ENCODE measurements around the gene SLC9A1. TPM values are rescaled to one million over a fixed set of nuclear protein-coding genes. Genes with fewer than 3 reads are reported as not detected.

The SLC9A1 gene
- total RNA-seq, 1 experiment from 2014 or later, result 22.5 TPM

DNA sequence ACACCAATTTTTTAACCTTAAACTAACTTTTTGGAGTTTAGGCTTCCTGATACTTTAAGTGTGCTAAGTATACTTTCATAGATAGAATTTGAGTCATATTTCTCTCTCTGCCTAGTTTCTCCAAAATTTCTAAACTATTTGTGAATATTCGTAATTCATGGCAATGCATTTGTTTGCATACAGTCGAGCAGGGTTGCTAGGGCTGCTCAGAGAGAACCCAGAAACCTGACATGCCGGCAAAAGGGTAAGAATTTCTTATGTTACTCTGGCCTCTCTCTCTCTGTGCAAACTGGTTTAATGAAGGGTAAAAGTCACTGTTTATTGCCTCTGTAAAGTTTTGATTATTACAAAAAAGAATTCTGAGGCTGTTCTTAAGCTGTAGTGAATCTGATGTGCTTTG is 25.1 kb upstream of the SLC9A1 start:
- peaks cover 38% of the 10 kb centered on the region for H3K9me3 Mint-ChIP-seq

DNA sequence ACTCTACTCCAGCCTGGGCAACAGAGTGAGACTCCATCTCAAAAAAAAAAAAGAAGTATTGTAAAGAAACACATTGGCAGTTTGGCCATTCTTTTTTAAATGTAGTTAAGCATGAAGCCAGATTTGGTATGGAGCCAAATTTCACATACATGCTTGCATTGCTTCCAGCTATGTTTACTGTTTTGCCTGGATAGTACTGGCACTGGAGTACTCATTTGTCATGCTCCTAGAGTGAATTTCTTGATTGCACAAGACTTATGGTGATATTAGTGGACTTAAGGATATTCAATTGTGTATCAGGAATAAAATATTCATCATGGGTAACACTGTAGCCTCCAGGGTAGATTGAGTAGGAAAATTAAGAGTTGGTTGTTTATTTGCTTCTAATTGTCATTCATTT is 24.5 kb upstream of the SLC9A1 start:
- H3K4me1 Mint-ChIP-seq, result no peaks in the 10 kb centered on the region
- no peak for TF ChIP-seq IRF2 (CRISPR knock-in tag; IDR thresholded peaks at IDR 0.05; ENCODE audit: borderline replicate concordance, low read depth)
- H3K36me3 Mint-ChIP-seq, result peaks cover 17% of the 10 kb centered on the region
- H3K9me3 Mint-ChIP-seq, result peaks cover 33% of the 10 kb centered on the region
- ATAC-seq (no peak), DNase-seq (ENCODE audit: low spot score) (no peak)
- peaks cover 14% of the 10 kb centered on the region for H3K27me3 Mint-ChIP-seq (ENCODE audit: low read depth)
- POLR2A ChIA-PET, result no interaction called here
- H3K4me3 Mint-ChIP-seq, result no peak overlapping the region
- no peak overlapping the region for H3K27ac Mint-ChIP-seq
- CTCF ChIA-PET, result no interaction called here

More for the DNA sequence above, 25.1 kb upstream of the SLC9A1 start:
- no peak for TF ChIP-seq JAZF1 (CRISPR knock-in tag; IDR thresholded peaks at IDR 0.05)
- no peak for TF ChIP-seq ZNF232 (CRISPR knock-in tag; IDR thresholded peaks at IDR 0.05)
- TF ChIP-seq, protein P1, sequence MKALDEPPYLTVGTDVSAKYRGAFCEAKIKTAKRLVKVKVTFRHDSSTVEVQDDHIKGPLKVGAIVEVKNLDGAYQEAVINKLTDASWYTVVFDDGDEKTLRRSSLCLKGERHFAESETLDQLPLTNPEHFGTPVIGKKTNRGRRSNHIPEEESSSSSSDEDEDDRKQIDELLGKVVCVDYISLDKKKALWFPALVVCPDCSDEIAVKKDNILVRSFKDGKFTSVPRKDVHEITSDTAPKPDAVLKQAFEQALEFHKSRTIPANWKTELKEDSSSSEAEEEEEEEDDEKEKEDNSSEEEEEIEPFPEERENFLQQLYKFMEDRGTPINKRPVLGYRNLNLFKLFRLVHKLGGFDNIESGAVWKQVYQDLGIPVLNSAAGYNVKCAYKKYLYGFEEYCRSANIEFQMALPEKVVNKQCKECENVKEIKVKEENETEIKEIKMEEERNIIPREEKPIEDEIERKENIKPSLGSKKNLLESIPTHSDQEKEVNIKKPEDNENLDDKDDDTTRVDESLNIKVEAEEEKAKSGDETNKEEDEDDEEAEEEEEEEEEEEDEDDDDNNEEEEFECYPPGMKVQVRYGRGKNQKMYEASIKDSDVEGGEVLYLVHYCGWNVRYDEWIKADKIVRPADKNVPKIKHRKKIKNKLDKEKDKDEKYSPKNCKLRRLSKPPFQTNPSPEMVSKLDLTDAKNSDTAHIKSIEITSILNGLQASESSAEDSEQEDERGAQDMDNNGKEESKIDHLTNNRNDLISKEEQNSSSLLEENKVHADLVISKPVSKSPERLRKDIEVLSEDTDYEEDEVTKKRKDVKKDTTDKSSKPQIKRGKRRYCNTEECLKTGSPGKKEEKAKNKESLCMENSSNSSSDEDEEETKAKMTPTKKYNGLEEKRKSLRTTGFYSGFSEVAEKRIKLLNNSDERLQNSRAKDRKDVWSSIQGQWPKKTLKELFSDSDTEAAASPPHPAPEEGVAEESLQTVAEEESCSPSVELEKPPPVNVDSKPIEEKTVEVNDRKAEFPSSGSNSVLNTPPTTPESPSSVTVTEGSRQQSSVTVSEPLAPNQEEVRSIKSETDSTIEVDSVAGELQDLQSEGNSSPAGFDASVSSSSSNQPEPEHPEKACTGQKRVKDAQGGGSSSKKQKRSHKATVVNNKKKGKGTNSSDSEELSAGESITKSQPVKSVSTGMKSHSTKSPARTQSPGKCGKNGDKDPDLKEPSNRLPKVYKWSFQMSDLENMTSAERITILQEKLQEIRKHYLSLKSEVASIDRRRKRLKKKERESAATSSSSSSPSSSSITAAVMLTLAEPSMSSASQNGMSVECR (CRISPR knock-in tag; IDR thresholded peaks at IDR 0.05; ENCODE audit: borderline replicate concordance), result no peak
- TF ChIP-seq, protein P2, sequence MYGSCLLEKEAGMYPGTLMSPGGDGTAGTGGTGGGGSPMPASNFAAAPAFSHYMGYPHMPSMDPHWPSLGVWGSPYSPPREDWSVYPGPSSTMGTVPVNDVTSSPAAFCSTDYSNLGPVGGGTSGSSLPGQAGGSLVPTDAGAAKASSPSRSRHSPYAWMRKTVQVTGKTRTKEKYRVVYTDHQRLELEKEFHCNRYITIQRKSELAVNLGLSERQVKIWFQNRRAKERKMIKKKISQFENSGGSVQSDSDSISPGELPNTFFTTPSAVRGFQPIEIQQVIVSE (CRISPR knock-in tag; IDR thresholded peaks at IDR 0.05; ENCODE audit: borderline replicate concordance), result no peak
- TF ChIP-seq, protein P3, sequence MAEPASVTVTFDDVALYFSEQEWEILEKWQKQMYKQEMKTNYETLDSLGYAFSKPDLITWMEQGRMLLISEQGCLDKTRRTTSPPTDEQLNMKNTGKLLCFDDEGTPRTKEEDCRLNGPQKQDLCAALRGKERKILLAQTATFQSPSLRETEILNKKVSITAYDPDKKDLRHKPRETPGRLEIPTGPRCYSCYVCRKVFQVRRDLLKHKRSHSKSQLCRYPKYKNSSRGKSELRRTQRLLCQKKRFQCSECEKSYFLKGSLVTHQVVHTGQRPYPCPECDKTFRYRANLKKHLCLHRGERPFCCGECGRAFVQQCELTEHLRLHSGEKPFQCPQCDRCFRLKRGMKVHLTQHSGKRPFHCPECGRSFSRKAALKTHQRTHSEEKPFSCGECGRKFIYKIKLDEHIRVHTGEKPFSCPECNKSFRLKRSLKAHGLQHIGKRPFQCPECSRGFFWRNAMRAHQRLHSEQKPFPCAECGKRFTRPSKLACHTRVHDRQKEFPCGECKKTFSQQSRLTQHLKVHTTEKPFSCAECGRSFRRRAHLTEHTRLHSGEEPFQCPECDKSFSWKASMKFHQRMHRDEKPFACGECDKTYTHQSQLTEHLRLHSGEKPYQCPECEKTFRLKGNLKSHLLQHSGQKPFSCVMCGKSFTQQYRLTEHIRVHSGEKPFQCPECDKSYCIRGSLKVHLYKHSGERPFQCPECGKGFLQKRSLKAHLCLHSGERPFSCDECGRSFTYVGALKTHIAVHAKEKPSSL (CRISPR knock-in tag; conservative IDR thresholded peaks at IDR 0.05), result no peak
- no peak for TF ChIP-seq TEAD4 (CRISPR knock-in tag; IDR thresholded peaks at IDR 0.05)
- TF ChIP-seq, protein P4, sequence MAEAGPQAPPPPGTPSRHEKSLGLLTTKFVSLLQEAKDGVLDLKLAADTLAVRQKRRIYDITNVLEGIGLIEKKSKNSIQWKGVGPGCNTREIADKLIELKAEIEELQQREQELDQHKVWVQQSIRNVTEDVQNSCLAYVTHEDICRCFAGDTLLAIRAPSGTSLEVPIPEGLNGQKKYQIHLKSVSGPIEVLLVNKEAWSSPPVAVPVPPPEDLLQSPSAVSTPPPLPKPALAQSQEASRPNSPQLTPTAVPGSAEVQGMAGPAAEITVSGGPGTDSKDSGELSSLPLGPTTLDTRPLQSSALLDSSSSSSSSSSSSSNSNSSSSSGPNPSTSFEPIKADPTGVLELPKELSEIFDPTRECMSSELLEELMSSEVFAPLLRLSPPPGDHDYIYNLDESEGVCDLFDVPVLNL (CRISPR knock-in tag; IDR thresholded peaks at IDR 0.05; ENCODE audit: borderline replicate concordance, low read depth), result no peak
- ChIA-PET CTCF (no interaction called here), POLR2A (no interaction called here)
- DNase-seq (ENCODE audit: low spot score), result no peak
- Mint-ChIP-seq H3K27ac (no peak overlapping the region), H3K27me3 (ENCODE audit: low read depth) (peaks cover 17% of the 10 kb centered on the region), H3K36me3 (peaks cover 17% of the 10 kb centered on the region), H3K4me1 (no peaks in the 10 kb centered on the region), H3K4me3 (no peak overlapping the region)
- ATAC-seq, result no peak

DNA sequence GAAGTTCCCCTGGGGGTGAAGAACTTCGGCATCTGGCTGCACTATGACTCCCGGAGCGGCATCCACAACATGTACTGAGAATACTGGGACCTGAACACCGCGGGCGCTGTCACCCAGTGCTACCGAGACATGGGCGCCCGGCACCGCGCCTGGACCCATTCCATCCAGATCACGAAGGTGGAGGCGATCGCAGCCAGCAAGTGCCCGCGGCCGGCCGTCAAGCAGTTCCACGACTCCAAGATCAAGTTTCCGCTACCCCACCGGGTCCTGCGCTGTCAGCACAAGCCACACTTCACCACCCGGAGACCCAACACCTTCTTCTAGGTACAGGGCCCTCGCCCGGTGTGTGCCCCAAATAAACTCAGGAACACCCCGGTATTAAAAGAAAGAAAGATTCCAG is 22.0 kb upstream of the SLC9A1 start:
- DNase-seq (ENCODE audit: low spot score) (no peak), ATAC-seq (no peak)
- H3K36me3 Mint-ChIP-seq, result peaks cover 9% of the 10 kb centered on the region
- no peak overlapping the region for H3K27ac Mint-ChIP-seq
- H3K9me3 Mint-ChIP-seq, result peaks cover 15% of the 10 kb centered on the region
- no peak overlapping the region for H3K4me3 Mint-ChIP-seq
- ChIA-PET POLR2A (no interaction called here), CTCF (no interaction called here)
- H3K27me3 Mint-ChIP-seq (ENCODE audit: low read depth), result peaks cover 10% of the 10 kb centered on the region
- no peaks in the 10 kb centered on the region for H3K4me1 Mint-ChIP-seq
- TF ChIP-seq, protein P5, sequence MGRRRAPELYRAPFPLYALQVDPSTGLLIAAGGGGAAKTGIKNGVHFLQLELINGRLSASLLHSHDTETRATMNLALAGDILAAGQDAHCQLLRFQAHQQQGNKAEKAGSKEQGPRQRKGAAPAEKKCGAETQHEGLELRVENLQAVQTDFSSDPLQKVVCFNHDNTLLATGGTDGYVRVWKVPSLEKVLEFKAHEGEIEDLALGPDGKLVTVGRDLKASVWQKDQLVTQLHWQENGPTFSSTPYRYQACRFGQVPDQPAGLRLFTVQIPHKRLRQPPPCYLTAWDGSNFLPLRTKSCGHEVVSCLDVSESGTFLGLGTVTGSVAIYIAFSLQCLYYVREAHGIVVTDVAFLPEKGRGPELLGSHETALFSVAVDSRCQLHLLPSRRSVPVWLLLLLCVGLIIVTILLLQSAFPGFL (CRISPR knock-in tag; IDR thresholded peaks at IDR 0.05; ENCODE audit: borderline replicate concordance), result no peak
- TF ChIP-seq ZNF317 (CRISPR knock-in tag; IDR thresholded peaks at IDR 0.05; ENCODE audit: borderline replicate concordance, low read depth), result no peak
- TF ChIP-seq, protein P6, sequence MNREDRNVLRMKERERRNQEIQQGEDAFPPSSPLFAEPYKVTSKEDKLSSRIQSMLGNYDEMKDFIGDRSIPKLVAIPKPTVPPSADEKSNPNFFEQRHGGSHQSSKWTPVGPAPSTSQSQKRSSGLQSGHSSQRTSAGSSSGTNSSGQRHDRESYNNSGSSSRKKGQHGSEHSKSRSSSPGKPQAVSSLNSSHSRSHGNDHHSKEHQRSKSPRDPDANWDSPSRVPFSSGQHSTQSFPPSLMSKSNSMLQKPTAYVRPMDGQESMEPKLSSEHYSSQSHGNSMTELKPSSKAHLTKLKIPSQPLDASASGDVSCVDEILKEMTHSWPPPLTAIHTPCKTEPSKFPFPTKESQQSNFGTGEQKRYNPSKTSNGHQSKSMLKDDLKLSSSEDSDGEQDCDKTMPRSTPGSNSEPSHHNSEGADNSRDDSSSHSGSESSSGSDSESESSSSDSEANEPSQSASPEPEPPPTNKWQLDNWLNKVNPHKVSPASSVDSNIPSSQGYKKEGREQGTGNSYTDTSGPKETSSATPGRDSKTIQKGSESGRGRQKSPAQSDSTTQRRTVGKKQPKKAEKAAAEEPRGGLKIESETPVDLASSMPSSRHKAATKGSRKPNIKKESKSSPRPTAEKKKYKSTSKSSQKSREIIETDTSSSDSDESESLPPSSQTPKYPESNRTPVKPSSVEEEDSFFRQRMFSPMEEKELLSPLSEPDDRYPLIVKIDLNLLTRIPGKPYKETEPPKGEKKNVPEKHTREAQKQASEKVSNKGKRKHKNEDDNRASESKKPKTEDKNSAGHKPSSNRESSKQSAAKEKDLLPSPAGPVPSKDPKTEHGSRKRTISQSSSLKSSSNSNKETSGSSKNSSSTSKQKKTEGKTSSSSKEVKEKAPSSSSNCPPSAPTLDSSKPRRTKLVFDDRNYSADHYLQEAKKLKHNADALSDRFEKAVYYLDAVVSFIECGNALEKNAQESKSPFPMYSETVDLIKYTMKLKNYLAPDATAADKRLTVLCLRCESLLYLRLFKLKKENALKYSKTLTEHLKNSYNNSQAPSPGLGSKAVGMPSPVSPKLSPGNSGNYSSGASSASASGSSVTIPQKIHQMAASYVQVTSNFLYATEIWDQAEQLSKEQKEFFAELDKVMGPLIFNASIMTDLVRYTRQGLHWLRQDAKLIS (CRISPR knock-in tag; IDR thresholded peaks at IDR 0.05; ENCODE audit: borderline replicate concordance), result no peak
- TF ChIP-seq, protein P7, sequence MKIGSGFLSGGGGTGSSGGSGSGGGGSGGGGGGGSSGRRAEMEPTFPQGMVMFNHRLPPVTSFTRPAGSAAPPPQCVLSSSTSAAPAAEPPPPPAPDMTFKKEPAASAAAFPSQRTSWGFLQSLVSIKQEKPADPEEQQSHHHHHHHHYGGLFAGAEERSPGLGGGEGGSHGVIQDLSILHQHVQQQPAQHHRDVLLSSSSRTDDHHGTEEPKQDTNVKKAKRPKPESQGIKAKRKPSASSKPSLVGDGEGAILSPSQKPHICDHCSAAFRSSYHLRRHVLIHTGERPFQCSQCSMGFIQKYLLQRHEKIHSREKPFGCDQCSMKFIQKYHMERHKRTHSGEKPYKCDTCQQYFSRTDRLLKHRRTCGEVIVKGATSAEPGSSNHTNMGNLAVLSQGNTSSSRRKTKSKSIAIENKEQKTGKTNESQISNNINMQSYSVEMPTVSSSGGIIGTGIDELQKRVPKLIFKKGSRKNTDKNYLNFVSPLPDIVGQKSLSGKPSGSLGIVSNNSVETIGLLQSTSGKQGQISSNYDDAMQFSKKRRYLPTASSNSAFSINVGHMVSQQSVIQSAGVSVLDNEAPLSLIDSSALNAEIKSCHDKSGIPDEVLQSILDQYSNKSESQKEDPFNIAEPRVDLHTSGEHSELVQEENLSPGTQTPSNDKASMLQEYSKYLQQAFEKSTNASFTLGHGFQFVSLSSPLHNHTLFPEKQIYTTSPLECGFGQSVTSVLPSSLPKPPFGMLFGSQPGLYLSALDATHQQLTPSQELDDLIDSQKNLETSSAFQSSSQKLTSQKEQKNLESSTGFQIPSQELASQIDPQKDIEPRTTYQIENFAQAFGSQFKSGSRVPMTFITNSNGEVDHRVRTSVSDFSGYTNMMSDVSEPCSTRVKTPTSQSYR (CRISPR knock-in tag; IDR thresholded peaks at IDR 0.05), result no peak
- no peak for TF ChIP-seq GTF2I (CRISPR knock-in tag; conservative IDR thresholded peaks at IDR 0.05)
- TF ChIP-seq NFE2L1 (CRISPR knock-in tag; IDR thresholded peaks at IDR 0.05), result no peak
- TF ChIP-seq NR2C2 (CRISPR knock-in tag; IDR thresholded peaks at IDR 0.05), result no peak
